Measurements from ENCODE around the gene LSR. TPM values are rescaled to one million over a fixed set of nuclear protein-coding genes. Genes with fewer than 3 reads are reported as not detected.

Gene LSR
- total RNA-seq, 2 donors from 2014 or later = 67.5 to 80.1 TPM

DNA sequence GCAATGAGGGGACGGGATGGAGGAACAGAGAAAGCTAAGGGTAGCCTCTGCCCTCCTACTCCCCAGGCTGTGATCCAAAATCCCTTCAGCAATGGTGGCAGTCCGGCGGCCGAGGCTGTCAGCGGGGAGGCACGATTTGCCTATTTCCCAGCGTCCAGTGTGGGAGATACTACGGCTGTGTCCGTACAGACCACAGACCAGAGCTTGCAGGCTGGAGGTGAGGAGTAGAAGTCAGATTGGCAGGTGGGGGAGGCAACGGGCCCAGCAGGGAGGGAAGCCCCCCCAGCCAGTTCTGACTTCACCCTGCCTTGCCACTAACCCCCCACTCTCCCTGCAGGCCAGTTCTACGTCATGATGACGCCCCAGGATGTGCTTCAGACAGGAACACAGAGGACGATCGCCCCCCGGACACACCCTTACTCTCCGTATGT is 21.6 kb downstream of the LSR start:
- peaks cover 0 to 14% of the 10 kb centered on the region in 2 donors for H3K36me3 ChIP-seq (replicated peaks in 1 of 2; ENCODE audit: insufficient read depth in 1 of 2, low read depth in 2 of 2)
- intact Hi-C loops (cut with DNase I) = no loop called here
- DNase-seq (no peak), ATAC-seq (no peak)
- no peak overlapping the region for H3K4me3 ChIP-seq
- H3K9me3 ChIP-seq = no peaks in the 10 kb centered on the region
- TF ChIP-seq POLR2A (IDR thresholded peaks at IDR 0.05) (no peak), CTCF (IDR thresholded peaks at IDR 0.05) (no peak)
- H3K4me1 ChIP-seq = peaks cover 29% of the 10 kb centered on the region
- WGBS, 2 donors = 80 to 85% methylated on average over 16 of the region's 16 CpGs
- peak overlapping the region in 1 of 4 donors; percentile 92 for H3K27ac ChIP-seq
- no peaks in the 10 kb centered on the region for H3K27me3 ChIP-seq

- peaks cover 18% of the 10 kb centered on the region for H3K4me1 ChIP-seq
- ATAC-seq (no peak), DNase-seq (no peak)
- TF ChIP-seq POLR2A (IDR thresholded peaks at IDR 0.05) (no peak), CTCF (IDR thresholded peaks at IDR 0.05) (no peak)
- H3K36me3 ChIP-seq (replicated peaks in 1 of 2; ENCODE audit: insufficient read depth in 1 of 2, low read depth in 2 of 2) = peaks cover 0 to 14% of the 10 kb centered on the region in 2 donors
- H3K27ac ChIP-seq = no peak overlapping the region
- 77 to 78% methylated on average over 5 to 7 of the region's 7 CpGs for WGBS, 2 donors
- H3K27me3 ChIP-seq = no peaks in the 10 kb centered on the region
- no peaks in the 10 kb centered on the region for H3K9me3 ChIP-seq
- H3K4me3 ChIP-seq = no peak overlapping the region
- intact Hi-C loops (cut with DNase I) = no loop called here
Measured at GRCh38 chr19:35271546-35271945, 22.7 kb downstream of the LSR start.

DNA sequence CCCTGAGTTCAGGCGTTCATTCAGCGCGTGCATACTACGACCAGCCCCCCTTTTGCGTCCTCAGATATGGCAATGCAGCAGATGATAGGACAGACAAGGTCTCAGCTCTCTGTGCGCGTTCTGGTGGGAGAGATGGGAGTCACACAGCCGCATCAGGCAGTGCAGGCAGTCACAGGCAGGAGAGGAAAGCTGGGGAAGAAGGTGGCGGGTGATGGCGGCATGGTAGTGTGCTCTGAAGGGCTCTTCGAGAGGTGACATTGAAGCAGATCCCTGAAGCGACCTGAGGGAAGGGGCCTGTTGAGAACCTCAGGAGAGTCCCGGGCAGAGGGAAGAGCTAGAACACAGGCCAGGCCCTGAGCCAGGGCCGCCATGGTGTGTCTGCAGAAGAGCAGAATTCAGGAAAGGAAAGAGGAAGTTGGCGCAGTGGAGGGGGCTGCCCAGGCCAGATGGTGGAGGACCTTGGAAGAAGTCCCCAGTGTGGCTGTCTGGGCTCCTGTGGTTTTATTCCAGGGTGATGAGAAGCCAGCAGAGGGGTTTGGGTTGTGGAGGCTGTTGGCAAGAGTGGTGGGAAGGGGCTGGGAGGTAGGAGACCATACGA is 23.4 kb downstream of the LSR start:
- WGBS, 2 donors = 84 to 93% methylated on average over 16 of the region's 16 CpGs
- Histone ChIP-seq H3K4me1 (peaks cover 11% of the 10 kb centered on the region), H3K36me3 (replicated peaks in 1 of 2; ENCODE audit: insufficient read depth in 1 of 2, low read depth in 2 of 2) (peaks cover 0 to 14% of the 10 kb centered on the region in 2 donors), H3K4me3 (no peak overlapping the region), H3K27me3 (no peaks in the 10 kb centered on the region), H3K9me3 (no peaks in the 10 kb centered on the region), H3K27ac (no peak overlapping the region)
- ATAC-seq (no peak), DNase-seq (peak in 1 of 4 donors; percentile 41)
- intact Hi-C loops (cut with DNase I) = no loop called here
- TF ChIP-seq CTCF (IDR thresholded peaks at IDR 0.05) (no peak), POLR2A (IDR thresholded peaks at IDR 0.05) (no peak)

DNA sequence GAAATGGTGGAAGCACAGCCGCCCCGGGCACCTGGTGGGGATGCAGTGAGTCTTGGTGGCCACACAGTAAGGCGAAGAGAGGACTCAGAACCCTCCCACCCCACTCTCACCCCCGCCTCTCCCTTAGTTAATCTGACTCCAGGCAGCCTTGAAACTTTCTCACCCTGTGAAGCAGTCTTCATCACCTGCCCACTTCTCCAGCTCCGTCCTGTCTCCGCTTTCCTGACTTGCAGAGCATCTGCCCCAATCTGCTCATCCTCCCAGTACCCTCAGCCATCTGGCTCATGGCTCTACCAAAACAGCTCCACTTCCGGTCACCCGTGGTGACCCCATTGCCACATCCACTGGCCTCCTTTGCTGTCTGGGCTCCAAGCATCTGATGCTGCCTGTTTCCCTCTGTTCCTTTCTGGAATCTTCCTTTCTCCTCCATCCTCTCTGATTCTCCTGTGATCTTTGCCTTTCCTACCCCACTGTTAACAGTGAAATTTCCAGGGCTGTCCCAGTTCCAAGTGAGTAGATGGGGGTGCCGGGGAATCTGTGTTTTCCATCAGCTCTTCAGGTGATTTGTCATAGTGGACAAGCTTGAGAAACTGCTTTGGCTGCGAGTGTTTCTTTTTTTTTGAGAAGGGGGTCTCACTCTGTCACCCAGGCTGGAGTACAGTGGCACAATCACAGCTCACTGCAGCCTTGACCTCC is 24.3 kb downstream of the LSR start:
- Histone ChIP-seq H3K9me3 (no peaks in the 10 kb centered on the region), H3K27ac (no peak overlapping the region), H3K4me3 (no peak overlapping the region), H3K36me3 (replicated peaks in 1 of 2; ENCODE audit: insufficient read depth in 1 of 2, low read depth in 2 of 2) (peaks cover 0 to 14% of the 10 kb centered on the region in 2 donors), H3K27me3 (no peaks in the 10 kb centered on the region), H3K4me1 (peaks cover 9% of the 10 kb centered on the region)
- intact Hi-C loops (cut with DNase I) = no loop called here
- DNase-seq (no peak), ATAC-seq (no peak)
- WGBS, 2 donors = 75 to 83% methylated on average over 10 of the region's 10 CpGs
- no peak for TF ChIP-seq CTCF (IDR thresholded peaks at IDR 0.05)
- TF ChIP-seq POLR2A (IDR thresholded peaks at IDR 0.05) = no peak

All from body of pancreas (tissue), 4 donors.